Left ventricle myocardium superior (tissue), 1 donor: ENCODE data around the gene NOSTRIN. TPM values are rescaled to one million over a fixed set of nuclear protein-coding genes. Genes with fewer than 3 reads are reported as not detected.

Experiments
- ATAC-seq: fragments of 200-7000 bp; cut with Tn5 transposase; one replicate; pipeline ENCODE4 v1.9.1; 2020; ENCODE audit warnings: mild to moderate bottlenecking, moderate library complexity
- DNase-seq: peaks from one replicate; pipeline ENCODE4 v3.0.0-alpha.2; 2020
- intact Hi-C: fragments of 100-400 bp; cut with micrococcal nuclease; formaldehyde crosslinking; loops from one replicate; pipeline ENCODE4 v1.11.0; 2022
- total RNA-seq: library from RNA; stranded (reverse); fragmentation: NEBNext Ultra II Directional; extraction: Animal tissue kit (Norgen Biotek cat#: 25700); gene quantifications from one replicate; pipeline ENCODE4 v1.2.1, GENCODE V29; 2021
- donor health status: DM: no; HTN: yes; CAD: no; lungs with severe emphysema.

NOSTRIN gene
- total RNA-seq, 1 donor from 2014 or later, result 11.5 TPM

DNA sequence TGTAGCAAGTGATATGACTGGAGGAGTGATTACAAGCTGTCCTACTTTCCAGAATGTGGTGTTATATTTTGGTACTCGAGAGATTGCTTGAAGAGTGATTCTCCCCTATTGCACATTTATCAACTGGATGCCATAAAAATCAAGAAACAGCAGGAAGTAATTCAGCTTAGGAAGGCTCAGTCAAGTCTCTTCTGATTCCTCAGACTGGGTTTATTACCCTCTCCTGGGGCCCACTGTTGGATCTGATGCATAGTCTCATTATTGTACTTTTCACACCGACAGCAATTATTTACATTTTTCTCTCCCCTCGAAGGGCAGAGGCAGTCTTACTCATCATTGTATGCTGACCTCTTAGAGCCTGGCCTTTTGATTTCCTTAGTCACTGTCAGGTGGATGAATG lies 9.3 kb downstream of the NOSTRIN start:
- intact Hi-C loops, result no loop called here
- DNase-seq, result no peak
- no peak for ATAC-seq

- DNase-seq, result no peak
- ATAC-seq, result no peak
- intact Hi-C loops, result no loop called here
Measured at GRCh38 chr2:168814046-168814445, 11.6 kb downstream of the NOSTRIN start.

GRCh38 chr2:168814939-168815907 lies 12.8 kb downstream of the NOSTRIN start:
- DNase-seq (no peak), ATAC-seq (no peak)
- intact Hi-C loops, result no loop called here

DNA sequence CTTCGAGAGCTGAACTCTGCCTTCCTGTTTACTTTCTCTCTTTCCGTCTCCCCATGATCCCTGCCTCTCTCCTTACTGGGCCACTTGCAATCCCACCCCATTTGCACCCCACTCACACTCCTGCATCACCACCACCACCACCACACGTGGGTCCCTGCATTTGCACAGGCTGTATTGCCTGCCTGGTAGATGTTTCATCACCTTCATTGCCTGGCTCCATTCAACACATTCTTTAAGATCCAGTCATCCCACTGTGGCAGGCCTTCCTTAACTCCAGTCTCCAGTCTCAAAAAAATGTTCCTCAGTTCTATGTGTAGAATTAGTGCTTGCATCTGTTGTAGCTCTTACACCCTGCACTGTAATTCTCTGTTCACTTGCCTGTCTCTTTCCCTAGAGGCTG lies 13.9 kb downstream of the NOSTRIN start:
- ATAC-seq, result no peak
- intact Hi-C loops, result no loop called here
- DNase-seq, result no peak

- intact Hi-C loops, result no loop called here
- ATAC-seq, result peak; percentile 26
- no peak for DNase-seq
Measured at GRCh38 chr2:168819050-168819715, 16.7 kb downstream of the NOSTRIN start.

GRCh38 chr2:168819829-168820489 lies 17.5 kb downstream of the NOSTRIN start:
- DNase-seq, result no peak
- ATAC-seq, result no peak
- intact Hi-C loops, result no loop called here

DNA sequence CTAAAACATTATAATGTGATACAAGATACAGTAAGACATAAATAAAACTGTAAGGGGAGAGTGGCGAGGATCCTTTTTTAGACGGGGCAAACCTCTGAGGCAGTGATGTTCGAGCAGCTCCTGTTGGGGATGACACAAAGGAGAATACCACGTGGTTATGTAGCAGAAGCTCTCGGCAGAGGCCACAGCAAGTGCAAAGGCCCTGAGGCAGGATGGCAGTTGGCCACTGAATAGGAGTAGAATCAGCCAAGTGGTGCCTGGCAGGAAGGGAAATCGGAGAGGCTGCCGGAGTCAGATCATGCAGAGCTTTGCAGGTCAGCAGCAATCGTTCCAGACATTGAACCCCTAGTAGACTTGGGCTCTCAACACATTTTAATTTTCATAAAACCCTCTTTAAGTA lies 19.1 kb downstream of the NOSTRIN start:
- intact Hi-C loops, result no loop called here
- ATAC-seq (no peak), DNase-seq (no peak)

GRCh38 chr2:168821992-168822391 lies 19.6 kb downstream of the NOSTRIN start:
- no peak for DNase-seq
- intact Hi-C loops, result no loop called here
- ATAC-seq, result peak; percentile 38

GRCh38 chr2:168825126-168825525 lies 22.7 kb downstream of the NOSTRIN start:
- ATAC-seq, result no peak

GRCh38 chr2:168830958-168831357 lies 28.5 kb downstream of the NOSTRIN start:
- ATAC-seq (no peak), DNase-seq (no peak)
- intact Hi-C loops, result loop anchor here (10.0 kb wide), 1 partner anchor 56 kb away; no protein-coding TSS in a partner anchor

More at GRCh38 chr2:168825126-168825525, 22.7 kb downstream of the NOSTRIN start:
- intact Hi-C loops, result no loop called here
- no peak for DNase-seq

GRCh38 chr2:168831662-168832061 lies 29.2 kb downstream of the NOSTRIN start:
- ATAC-seq (no peak), DNase-seq (no peak)
- intact Hi-C loops, result loop anchor here (10.0 kb wide), 1 partner anchor 57 kb away; no protein-coding TSS in a partner anchor

DNA sequence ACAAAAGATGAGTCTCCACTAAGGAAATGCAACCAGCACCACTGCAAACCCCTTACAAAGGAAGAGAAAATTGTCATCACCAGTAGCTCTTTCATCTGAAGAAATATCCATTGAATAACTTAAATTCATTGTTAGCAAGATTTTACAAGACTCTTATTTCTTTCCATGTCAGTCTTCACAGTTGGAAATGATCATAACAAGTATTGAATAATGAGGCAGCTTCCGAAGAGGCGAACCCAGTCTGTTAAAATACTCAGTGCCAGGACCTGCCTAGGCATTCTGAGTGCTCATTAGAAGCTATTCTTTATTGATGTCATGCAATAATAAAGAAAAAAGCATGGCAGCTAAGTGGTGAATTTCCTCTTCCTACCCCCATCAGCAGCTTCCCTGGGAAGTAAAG lies 33.5 kb downstream of the NOSTRIN start:
- ATAC-seq (no peak), DNase-seq (no peak)
- intact Hi-C loops, result loop anchor here (10.0 kb wide), 1 partner anchor 61 kb away; no protein-coding TSS in a partner anchor

- intact Hi-C loops, result no loop called here
- DNase-seq (no peak), ATAC-seq (no peak)
Measured at GRCh38 chr2:168841445-168841844, 39.0 kb downstream of the NOSTRIN start.

DNA sequence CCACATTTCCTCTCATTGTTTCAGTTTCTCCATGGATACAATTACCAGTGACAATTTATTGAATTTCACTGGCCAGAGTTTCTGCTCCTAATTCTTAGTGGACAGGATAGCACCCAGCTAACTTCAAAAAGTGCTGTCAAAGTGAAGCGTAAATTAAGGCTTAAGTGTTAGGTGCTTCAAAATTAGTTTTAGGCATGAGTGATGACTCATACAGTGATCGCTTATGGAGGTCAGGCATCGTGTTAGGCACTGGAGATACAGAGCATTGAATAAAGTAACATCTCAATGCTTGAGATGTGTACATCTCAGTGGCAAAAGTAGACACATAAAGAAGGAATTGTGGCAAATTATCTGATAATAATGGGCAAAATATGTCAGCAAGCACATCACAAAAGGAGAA lies 40.8 kb downstream of the NOSTRIN start:
- DNase-seq (no peak), ATAC-seq (no peak)
- intact Hi-C loops, result no loop called here

DNA sequence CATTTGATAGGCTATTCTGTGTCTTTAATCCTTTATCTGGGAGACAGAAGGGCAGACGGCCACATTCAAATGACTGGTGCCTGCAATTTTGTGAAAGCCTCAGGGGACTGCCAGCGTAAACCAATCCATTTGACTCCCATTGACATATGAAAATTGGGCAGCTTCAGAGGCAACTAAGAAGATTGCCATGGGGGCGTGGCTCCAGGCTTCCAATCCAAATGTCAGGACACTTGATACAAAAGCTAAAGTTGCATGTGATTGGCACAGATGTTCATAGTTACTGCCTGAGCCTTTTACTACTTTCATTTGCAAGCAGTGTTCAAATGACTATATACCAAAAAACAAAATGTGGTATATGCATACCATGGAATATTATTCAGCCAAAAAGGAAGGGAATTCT lies 45.8 kb downstream of the NOSTRIN start:
- DNase-seq, result no peak

DNA sequence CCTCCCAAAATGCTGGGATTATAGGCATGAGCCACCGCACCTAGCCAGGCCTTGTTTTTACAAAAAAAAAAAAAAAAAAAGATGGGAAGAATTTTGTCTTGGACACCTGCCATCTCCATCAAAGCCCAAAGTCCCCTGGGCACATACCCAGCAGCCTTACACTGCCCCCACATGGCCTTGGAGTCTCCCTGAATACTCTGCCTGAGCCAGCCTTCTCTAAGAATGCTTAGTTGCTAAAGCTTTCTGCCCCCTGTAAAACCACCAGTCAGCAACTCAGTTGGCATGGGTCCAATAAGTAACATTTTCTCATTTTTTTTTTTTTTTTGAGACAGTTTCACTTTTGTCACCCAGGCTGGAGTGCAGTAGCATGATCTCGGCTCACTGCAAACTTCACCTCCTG lies 47.2 kb downstream of the NOSTRIN start:
- intact Hi-C loops, result no loop called here
- ATAC-seq (peak; percentile 57), DNase-seq (no peak)

More for the DNA sequence above, 45.8 kb downstream of the NOSTRIN start:
- intact Hi-C loops, result no loop called here
- no peak for ATAC-seq

DNA sequence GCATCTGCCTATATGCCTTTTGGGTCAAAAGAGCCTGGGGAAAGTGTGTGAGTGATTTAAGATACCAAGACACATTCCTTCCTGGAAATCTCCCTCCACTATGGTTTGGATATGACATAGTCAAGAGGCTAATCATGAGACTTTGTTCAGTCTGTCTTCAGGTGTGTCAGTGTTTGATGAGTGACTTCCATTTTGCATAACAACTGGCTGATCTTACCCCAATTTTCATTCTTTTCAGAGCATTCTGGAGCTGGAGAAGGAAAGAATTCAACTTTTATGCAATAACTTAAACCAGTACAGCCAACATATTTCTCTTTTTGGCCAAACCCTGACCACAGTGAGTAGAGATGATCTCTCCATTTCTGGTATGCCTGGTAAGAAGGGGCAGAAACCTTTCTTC lies 48.4 kb downstream of the NOSTRIN start:
- intact Hi-C loops, result no loop called here
- ATAC-seq (no peak), DNase-seq (no peak)

DNA sequence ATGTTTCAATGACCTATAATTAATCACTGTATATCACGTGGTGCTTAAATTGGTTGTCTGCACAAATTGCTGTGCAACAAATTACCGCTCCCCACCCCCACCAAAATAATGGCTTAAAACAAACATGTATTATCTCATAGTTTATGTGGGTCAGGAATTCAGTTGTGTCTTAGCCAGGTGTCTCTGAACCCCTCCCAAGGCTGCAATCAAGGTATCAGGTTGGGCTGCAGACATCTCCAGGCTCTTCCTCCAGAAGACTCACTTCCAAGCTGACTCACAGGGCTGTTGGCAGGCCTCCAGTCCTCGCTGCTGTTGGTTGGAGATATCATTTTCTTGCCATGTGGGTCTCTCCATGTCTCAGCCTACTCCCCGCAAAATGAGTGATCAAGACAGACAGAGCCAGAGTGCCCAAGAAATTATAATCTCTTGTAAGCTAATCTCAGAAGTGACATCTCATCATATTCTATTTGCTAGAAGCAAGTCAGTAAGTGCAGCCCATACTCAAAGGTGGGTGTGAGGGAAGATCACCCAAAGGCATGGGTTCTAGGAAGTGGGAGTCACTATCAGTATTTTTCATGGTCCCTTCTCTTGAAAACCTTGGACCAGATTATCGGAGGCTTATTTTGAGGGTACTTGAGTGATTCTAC lies 49.4 kb downstream of the NOSTRIN start:
- DNase-seq, result peak; percentile 46
- no peak for ATAC-seq
- intact Hi-C loops, result no loop called here

DNA sequence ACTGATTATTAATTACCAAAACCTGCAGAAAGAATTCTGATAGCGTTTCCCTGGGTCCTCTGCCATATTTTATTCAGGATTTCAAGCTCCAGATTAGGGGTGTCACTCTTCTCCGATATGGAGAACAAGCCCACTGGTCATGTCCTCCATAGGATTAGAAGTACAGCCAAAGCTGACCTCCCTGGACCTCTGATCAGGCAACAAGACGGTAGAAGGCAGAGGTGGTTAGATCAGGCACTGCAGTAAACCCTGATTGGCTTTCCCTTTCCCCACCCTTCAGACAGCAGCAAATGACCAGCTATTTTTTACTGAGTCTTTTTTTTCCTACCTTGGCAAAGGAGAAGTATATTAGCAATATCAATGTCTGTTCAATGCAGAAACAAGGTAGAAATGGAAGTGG lies 50.0 kb downstream of the NOSTRIN start:
- ATAC-seq (no peak), DNase-seq (no peak)
- intact Hi-C loops, result no loop called here
